Renal cortical epithelial cell (primary cell): ENCODE results near the gene VGLL4. TPM values are rescaled to one million over a fixed set of nuclear protein-coding genes. Genes with fewer than 3 reads are reported as not detected.
"Not testable (repeated sequence)": the region's sequence is repeated elsewhere in the genome, so short reads cannot be mapped to it uniquely, and the experiment has no call there.

Experiments used
- DNase-seq: peaks from one replicate; pipeline ENCODE4 v3.0.0-alpha.2; 2011; ENCODE audit warnings: low read depth
- total RNA-seq: library from RNA; depleted of rRNA; stranded (reverse); fragments of >200 nt; gene quantifications from 2 replicates; pipeline ENCODE4 v1.2.3, GENCODE V29; 2014

VGLL4 gene
- total RNA-seq, 1 donor from 2014 or later = 67.7 TPM

- DNase-seq = no peak
These were observed 36.8 kb downstream of the VGLL4 start for GRCh38 chr3:11606865-11607440.

GRCh38 chr3:11606090-11606784 is 37.5 kb downstream of the VGLL4 start:
- DNase-seq = no peak

- DNase-seq = no peak
These were observed 38.3 kb downstream of the VGLL4 start for GRCh38 chr3:11605398-11605797.

GRCh38 chr3:11604139-11604892 is 39.4 kb downstream of the VGLL4 start:
- no peak for DNase-seq

- DNase-seq = no peak
These were observed 40.1 kb downstream of the VGLL4 start for GRCh38 chr3:11603628-11604027.

GRCh38 chr3:11602886-11603527 is 40.7 kb downstream of the VGLL4 start:
- no peak for DNase-seq

GRCh38 chr3:11602239-11602840 is 41.4 kb downstream of the VGLL4 start:
- no peak for DNase-seq

- no peak for DNase-seq
These were observed 42.1 kb downstream of the VGLL4 start for GRCh38 chr3:11601446-11602238.

GRCh38 chr3:11600501-11601282 is 43.0 kb downstream of the VGLL4 start:
- peak; percentile 100 for DNase-seq

- DNase-seq = no peak
These were observed 47.3 kb downstream of the VGLL4 start for GRCh38 chr3:11596387-11596786.

- not testable (repeated sequence) for DNase-seq
These were observed 48.7 kb downstream of the VGLL4 start for GRCh38 chr3:11595024-11595423.

GRCh38 chr3:11593318-11594034 is 50.2 kb downstream of the VGLL4 start:
- no peak for DNase-seq

- peak; percentile 60 for DNase-seq
These were observed 51.0 kb downstream of the VGLL4 start for GRCh38 chr3:11592445-11593298.

- DNase-seq = peak; percentile 99
These were observed 52.1 kb downstream of the VGLL4 start for GRCh38 chr3:11591391-11592282.

GRCh38 chr3:11591002-11591355 is 52.7 kb downstream of the VGLL4 start:
- peak; percentile 42 for DNase-seq

GRCh38 chr3:11589706-11590105 is 54.0 kb downstream of the VGLL4 start:
- DNase-seq = no peak

GRCh38 chr3:11588755-11589154 is 55.0 kb downstream of the VGLL4 start:
- no peak for DNase-seq

GRCh38 chr3:11588338-11588737 is 55.4 kb downstream of the VGLL4 start:
- no peak for DNase-seq
